Thyroid gland (tissue), 4 donors: ENCODE measurements around the gene MT3.

Experiments
- CTCF ChIP-seq, 6 experiments: fragments of 200-600 bp in 3 of 6; fragments of 450-650 bp in 3 of 6; sonication (generic) in 3 of 6; IDR thresholded peaks; one replicate each; pipeline ENCODE4 v1.5.1; 2016 to 2019; ENCODE audit warnings: antibody characterized with exemption in 6 of 6, mild to moderate bottlenecking in 2 of 6, inconsistent platforms in 1 of 6, moderate library complexity in 1 of 6
- POLR2A ChIP-seq, 2 donors: fragments of 450-650 bp; IDR thresholded peaks; one replicate each; pipeline ENCODE4 v1.6.1; 2017; ENCODE audit warnings: antibody characterized with exemption in 2 of 2, mild to moderate bottlenecking in 2 of 2, moderate library complexity in 1 of 2

- TF ChIP-seq POLR2A (IDR thresholded peaks at IDR 0.05) (no peak), CTCF (IDR thresholded peaks at IDR 0.05) (no peak)
These were observed 21.3 kb downstream of the MT3 start for GRCh38 chr16:56610609-56611111.
